GM21619 (cell line): ENCODE data around the gene ONECUT3.
"Not testable (repeated sequence)": the region's sequence is repeated elsewhere in the genome, so short reads cannot be mapped to it uniquely, and the experiment has no call there.

ENCODE experiments used
- ATAC-seq: cut with Tn5 transposase; IDR thresholded peaks from one replicate; pipeline ENCODE4 v1.9.1; 2021; ENCODE audit not compliant: unreplicated experiment

The ONECUT3 gene

DNA sequence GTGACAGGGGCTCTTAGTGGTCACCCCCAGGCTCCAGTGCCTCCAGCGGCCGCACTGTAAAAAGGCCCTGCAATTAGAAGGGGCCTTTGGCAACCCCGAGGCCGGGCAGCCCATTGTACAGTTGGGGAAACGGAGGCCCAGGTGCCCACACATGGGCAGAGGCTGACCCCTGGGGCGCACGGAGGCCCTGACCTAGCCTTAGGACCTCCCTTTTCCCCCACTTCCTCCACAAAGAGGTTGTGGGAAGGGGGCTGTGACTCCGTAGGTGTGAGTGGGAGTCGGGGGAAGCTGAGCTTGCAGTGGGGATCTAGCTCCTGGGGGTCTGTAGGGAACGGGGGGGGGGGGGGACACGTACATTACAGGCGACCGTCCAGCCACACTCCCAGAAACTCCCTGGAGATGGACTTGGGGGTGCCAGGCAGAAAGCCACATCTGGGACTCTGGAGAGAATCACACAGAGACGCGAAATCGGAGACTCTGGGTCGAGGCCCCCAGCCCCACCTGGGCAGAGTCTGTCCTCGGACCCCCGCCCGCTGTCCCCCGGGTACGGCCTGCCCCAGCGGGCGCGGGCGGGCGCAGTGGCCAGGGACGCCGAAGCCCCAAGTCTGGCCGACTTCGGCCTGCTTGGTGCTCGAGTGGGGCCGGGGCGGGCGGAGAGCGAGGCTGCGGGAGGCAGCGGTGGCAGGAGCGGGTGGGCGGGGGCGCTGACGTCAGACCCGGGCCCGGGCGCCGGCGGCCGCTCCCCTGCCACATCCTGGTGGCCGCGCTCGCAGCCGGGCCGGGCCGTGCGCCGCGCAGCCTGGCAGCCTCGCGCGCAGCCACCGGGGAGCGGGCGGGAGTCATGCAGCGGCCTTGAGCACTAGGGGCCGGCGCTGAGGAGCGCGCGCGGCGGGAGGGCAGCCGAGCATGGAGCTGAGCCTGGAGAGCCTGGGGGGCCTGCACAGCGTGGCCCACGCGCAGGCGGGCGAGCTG, at the start of gene ONECUT3:
TSS of gene ONECUT3 (plus strand) at position 750 of the 972 bp plus-strand sequence. CDS start at position 907, 157 bp downstream.
- no peak for ATAC-seq

DNA sequence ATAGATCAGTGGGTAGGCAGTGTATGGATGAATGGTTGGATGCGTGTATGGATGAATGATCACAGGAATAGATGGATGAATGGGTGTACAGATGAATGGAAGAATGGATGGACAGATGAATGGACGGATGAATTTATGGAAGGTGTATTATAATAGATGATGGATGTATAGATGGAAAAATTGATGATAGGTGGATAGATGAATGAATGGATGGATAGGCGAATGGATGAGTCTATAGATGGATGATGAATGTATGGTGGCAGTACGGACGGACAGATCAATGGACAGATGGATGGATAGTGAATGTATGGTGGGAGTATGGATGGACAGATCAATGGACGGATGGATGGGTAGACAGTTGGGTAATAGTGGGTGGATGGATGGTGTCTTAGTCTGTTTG, 49.0 kb upstream of the ONECUT3 start:
- no peak for ATAC-seq

DNA sequence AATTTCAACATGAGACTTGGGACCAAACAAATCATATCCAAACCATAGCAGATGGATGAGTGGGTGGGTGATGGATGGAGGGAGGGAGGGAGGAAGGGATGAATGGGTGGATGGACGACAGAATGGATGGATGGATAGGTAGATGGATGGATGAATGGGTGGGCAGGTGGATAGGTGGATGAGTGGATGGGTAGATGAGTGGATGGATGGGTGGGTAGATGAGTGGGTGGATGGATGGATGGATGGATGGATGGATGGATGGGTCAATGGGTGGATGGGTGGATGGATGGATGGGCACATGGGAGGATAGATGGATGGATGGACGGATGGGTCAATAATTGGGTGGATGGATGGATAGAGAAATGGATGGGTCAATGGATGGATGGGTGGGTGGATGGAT, 47.9 kb upstream of the ONECUT3 start:
- ATAC-seq, result no peak

DNA sequence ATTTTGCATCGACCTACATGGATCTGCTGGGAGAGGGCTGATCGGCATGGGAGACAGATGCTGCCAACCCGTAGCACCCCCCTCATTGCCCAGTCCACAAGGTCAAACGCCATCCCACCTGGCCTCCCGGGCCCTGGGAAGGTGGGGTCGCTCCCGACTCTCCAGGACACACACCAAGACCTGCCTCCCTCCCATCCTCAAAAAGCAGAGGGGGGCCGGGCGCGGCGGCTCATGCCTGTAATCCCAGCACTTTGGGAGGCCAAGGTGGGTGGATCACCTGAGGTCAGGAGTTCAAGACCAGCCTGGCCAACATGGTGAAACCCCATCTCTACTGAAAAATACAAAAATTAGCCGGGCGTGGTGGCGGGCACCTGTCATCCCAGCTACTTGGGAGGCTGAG, 46.7 kb upstream of the ONECUT3 start:
- not testable (repeated sequence) for ATAC-seq

DNA sequence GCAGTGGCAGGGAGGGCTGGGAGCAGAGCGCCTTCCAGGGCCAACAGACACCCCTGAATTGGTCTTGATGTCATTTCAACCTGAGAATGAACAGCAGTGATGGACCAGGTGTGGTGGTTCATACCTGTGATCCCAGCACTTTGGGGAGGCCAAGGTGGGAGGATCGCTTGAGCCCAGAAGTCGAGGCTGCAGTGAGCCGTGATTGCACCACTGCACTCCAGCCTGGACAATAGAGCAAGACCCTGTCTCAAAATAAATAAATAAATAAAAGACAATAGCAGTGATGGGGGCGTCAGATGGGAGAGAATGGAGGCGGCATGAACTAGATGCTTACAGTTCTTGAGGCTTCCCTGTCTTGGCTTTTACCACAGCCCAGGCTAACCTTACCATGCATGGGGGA, 46.1 kb upstream of the ONECUT3 start:
- no peak for ATAC-seq

DNA sequence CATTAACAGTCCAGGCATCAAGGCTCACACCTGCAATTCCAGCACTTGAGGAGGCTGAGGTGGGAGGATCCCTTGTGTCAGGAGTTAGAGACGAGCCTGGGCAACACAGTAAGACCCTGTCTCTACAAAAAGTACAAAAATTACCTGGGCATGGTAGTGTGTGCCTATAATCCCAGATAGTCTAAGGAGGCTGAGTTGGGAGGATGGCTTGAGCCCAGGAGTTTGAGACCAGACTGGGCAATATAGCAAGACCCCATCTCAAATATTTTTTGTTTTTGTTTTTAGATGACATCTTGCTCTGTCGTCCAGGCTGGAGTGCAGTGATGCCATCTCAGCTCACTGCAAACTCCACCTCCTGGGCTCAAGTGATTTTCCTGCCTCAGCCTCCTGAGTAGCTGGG, 40.1 kb upstream of the ONECUT3 start:
- ATAC-seq, result no peak

DNA sequence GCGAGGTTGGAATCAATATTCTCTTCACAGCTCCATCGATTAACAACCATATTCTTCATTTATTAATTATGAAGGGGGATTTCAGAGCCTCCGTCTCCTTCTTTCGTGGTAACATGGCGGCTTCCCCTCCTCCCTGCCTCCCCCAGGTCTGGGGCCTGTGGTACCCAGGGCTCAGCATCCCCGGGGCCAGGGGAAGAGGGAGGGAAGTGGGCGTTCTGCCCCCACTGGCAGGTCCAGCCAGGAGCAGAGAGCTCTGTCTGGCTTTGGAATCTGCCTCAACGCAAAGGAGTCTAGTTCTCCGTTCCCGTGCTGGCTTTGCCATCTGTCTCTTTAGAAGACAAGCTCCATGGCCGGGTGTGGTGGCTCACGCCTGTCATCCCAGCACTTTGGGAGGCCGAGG, 37.8 kb upstream of the ONECUT3 start:
- no peak for ATAC-seq

DNA sequence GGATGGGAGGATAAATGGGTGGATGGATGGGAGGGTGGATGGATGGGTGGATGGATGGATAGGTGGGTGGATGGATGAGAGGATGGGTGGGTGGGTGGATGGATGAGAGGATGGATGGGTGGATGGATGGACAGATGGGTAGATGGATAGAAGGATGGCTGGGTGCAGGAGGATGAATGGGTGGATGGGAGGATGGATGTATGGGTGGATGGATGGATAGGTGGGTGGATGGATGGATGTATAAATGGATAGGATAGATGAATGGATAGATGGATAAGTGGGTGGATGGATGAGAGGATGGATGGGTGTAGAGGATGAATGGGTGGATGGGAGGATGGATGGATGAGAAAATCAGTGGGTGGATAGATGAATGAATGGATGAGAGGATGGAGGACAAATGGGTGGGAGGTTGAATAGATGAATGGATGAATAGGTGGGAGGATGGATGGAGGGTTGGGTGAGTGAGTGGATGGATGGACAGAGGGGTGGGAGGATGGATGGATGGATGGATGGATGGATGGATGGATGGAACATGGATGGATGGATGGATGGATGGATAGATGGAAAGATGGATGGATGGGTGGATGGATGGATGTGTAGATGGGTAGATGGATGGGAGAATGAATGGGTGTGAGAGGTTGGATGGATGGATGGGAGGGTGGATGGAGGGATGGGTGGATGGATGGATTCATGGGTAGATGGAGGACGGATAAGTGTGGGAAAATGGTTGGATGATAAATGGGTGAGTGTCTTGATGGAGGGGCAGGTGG, 35.9 kb upstream of the ONECUT3 start:
- ATAC-seq, result no peak

DNA sequence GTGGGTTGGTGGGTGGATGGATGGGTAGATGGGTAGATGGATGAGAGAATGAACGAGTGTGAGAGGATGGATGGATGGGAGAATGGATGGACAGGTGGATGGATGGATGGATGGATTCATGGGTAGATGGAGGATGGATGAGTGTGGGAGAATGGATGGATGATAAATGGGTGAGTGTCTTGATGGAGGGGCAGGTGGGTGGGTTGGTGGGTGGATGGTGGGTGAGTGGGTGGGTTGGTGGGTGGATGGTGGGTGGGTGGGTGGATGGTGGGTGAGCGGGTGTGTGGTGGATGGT, 35.4 kb upstream of the ONECUT3 start:
- no peak for ATAC-seq

DNA sequence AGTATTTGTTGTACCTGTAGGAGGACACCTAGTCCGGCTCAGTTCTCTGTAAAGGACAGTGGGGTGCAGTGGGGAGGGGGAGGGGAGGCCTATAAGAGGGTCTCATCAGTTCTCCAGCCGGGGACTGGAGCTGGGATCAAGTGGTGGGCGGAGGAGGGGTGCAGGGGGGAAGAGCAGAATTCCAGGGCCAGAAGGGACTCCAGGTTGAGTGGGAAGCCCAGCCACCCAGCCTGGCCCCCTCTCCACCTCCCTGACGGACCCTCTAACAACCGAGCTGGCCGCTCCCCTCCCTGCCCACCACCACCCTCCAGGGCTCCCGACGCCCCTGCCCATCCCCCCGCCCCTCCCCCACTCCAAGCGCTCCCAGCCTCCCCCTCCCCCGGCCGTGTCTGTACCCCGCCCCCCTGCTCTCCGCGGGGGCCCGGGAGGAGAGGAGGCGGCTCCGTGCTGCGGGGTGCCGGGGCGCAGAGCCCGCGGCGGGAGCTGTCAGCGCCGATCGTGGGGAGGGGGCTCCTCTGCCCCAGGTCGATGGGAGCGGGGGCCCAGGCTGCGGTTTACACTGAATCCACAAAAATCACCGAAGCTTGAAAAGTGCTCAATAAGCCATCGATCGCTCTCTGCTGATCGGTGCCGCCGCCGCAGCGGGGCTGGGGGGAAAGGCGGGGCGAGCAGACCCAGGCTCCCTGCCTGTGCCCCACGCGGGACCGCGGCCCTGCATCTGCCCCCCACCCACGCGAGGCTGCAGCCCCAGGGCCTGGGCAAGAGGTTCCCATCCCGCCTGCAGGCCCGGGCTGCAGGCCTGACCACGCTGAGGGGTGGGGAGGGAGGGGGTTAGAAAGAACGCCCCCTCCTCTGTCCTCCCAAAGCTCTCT, 34.6 kb upstream of the ONECUT3 start:
- no peak for ATAC-seq

DNA sequence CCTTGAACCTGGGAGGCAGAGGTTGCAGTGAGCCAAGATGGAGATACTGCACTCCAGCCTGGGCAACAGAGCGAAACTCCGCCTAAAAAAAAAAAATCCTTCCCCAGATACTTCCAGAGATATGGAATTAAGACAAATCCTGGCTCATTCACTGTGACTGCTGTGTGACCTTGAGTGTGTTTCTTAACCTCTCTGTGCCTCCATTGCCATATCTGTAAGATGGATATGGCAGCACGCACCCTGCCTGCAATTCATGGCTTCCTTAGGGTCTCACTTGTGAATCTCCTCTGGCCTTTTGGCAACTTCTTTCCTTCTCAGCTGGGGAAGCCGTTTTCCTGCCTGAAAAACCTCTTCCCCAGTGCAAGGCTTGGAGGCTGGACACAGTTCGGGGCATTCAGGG, 33.8 kb upstream of the ONECUT3 start:
- no peak for ATAC-seq

DNA sequence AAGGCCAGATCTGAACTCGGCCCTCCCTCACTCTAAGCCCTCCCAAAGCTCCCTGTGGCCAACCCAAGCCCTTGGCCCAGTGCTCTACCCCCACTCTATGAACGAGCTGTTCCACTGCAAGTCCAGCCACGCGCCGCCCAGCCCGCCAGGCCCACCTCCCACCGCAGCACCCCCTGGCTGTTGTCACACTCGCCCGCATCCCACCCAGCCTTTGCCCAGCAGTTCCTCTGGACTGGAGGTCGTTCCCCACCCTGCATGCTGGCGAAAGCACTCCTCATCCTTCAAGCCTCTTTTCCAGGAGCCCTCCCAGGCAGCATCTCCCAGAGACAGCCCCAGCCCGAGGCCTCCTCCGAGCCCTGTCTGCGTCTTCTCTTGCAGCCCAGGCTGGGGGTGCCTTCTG, 33.1 kb upstream of the ONECUT3 start:
- no peak for ATAC-seq

DNA sequence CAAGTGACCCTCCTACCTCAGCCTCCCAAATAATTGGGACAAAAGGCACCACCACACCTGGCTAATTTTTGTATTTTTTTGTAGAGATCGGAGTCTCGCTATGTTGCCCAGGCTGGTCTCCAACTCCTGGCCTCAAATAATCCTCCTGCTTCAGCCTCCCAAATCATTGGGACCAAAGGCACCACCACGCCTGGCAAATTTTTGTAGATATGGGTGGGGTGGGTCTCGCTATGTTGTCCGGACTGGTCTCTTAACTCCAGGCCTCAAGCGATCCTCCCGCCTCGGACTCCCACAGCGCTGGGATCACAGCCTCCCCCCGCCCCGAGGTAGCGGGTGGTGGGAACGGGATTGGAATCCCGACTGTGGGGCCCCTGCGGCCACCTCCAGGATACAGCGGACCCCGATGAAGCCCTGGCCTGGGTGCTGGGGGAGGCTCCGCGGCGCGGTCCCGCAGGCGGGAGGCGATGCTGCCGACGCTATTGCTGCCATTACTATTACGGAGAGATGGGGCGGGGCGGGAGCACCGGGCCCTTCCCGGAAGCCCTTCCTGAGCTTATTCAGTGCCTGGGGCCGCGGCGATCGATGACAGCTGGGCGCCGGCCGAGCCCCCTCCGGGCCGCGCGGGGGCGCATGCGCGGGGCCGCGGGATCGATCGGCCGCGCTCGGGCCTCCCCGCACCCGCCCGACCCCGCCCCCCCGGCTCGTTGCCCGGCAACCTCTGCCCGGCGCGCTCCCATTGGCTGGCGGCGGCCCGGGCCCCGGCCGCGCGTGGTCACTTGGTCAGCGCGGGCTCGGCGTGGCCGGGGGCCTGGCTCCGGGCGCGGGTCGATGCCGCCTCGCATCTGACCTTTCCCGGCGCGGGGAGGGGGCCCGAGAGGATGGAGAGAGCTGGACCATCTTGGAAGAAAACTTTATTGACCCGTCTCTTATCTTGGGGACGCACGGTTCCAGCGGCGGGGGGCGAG, 27.9 kb upstream of the ONECUT3 start:
- no peak for ATAC-seq

DNA sequence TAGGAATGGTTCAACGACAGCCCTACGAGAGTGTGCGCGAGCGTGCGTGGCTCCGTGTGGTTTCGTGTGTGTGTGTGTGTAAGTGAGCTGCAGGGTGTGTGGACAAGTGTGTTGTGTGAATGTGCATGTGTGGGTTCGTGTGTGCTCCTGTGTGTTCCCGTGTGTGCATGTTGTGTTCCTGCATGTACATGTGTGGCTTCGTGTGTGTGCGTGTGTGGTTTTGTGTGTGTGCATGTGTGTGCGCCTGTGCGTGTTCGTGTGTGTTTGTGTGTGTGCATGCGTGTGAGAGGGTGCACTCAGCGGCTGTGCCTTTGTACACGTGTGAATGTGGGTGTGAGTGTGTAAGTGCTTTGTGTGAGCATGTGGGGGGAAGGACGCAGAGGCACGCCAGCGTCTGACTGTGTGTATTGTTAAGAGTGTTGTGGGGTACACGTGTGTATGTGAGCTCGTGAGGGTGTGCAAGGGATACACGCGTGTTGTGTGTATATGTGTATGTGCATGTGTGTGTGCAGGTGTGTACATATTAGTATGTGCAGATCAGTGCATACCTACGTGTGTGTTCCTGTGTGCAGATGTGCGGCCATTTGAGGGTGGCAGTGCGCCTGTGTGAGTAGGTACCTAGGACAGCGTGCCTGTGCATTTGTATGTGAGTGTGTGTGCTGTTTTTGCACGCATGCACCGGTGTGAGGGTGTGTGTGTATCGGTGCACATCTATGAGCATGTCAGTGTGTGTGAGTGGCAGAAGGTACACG, 24.3 kb upstream of the ONECUT3 start:
- ATAC-seq, result no peak

DNA sequence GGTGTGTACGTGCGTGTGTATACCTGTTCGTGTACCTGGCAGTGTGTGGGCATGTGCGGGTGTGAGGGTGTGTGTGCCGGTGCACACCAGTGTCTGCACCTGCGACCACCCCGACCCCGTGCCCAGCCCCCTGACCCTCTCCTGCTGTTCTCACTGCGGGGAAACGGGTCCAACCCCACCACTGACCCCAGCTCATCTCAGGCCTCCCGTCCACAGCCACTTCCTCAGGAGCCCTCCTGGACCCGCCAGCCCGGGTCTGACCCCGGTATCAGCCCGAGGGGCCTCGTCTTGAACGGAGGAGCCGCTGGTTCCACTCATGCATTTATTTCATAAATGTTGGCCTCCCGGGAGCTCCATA, 23.8 kb upstream of the ONECUT3 start:
- ATAC-seq, result no peak

DNA sequence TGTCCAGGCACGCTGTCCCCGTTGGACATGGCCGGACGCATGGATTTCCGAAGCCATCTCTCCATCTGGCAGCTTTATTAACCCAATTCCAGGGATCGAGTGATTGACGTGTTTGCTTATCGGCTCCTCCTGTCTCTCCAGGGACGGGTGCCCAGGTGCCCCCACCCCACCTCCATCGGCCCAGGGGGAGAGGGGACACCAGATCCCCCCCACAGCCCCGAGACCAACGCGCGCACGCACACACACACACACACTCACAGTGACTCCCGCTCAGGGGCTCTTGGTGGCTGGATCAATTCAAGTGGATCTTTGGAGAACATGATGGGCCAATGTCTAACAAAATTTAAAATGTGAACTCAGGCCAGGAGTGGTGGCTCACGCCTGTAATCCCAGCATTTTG, 23.1 kb upstream of the ONECUT3 start:
- ATAC-seq, result no peak

DNA sequence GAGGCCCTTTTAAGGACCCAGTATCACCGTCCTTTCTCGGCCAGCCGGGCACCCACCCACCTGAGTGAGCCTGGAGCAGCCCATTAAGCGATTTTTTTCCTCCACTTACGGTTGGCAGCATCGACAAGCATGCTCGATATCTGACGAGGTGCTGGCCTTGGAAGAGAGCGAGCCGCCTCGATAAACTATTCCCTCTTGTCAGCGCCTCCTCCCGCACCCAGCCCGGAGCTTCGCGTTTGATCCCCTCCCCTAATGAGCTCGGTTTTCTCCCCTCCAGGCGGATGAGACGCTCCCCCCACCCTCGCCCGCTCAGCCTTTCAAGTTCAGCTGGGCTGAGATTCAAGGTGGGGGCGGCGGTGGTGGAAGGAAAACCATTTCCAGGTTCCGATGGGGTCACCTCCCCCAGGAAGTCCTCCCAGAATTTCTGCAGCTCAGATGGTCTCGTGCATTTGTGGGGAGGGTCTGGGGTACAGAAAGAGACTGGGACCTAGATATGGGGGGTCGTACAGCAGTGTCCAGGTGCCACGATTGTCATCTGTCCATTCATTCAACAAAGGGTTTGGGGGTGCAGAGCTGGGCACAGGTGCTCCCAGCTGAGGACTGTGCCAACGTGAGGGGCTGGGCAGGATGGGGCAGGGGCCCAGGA, 18.9 kb upstream of the ONECUT3 start:
- ATAC-seq, result no peak

DNA sequence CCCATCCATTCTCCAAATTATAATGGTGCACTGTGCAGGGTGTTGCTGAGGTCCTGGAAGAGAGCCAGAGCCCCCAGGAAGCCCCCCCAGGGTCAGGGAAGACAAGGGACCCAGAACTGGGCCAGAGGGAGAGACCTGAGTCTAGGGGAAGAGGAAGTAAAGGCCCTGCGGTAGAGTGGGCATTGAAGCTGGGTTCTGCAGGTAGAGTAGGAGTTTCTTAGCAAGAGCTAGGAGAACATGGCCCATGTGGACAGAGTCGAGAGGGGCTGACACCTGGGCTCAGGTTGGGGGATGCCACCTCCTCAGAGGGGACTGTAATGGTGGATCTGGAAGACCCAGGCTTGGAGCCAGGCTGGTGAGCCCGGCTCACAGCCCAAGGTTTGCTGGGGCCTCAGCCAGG, 17.0 kb upstream of the ONECUT3 start:
- no peak for ATAC-seq

DNA sequence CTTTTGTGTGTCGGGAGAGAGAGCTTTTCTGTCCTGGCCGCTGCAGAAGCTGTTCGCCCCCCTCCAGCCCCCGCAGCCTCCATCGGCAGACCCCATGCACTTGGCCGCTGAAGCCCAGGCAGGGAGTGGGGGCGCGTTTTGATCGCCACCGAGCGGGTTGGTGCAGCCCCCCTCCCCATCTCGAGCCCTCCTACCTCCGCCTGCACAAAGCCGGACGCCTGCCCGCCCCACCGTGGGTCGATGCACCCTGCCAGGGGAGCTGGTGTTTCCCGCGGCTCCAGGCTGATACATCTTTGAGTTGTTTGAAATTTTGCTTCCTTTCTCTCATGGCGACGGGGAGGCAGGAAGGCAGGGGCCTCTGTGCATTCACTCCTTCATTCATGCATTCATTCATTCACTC, 16.4 kb upstream of the ONECUT3 start:
- no peak for ATAC-seq
